Measurements from ENCODE around the gene UBTD1. TPM values are rescaled to one million over a fixed set of nuclear protein-coding genes. Genes with fewer than 3 reads are reported as not detected.

UBTD1 gene
- total RNA-seq, 1 experiment from 2014 or later: 19.0 TPM

DNA sequence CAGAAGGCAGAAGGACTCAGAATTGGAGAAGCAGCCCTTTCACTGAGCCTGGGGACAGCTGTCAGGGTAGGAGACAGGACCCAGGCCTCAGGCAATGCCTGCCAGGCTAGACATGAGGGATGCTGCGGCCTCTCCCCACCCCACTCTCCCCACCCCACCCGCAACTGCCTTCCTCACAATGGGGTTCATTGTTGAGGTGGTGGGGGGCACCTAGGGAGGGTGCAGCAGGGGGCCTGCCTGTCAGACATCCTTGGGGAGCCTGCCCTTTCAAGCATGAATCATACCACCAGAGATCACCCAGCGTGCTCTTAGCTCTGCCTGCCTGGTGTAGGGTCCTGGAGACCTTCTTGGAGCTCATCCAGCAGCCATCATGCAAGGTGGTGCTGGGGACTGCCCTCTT is 90.8 kb downstream of the UBTD1 start, which contains the start of gene C10orf62:
C10orf62 (plus strand) TSS at position 243 of the 400 bp plus-strand sequence. CDS start 177 bp downstream, outside the sequence.
- no peak within 1 kb of the TSS for H2AFZ ChIP-seq (ENCODE audit: low read length)
- H3K4me2 ChIP-seq (ENCODE audit: insufficient read depth, insufficient read length, low read length): no peak within 1 kb of the TSS
- no peak within 1 kb of the TSS for H3K23ac ChIP-seq (ENCODE audit: insufficient read length, low read depth, low read length)
- H3K4me1 ChIP-seq (ENCODE audit: insufficient read depth, low read length): no peaks in the 10 kb centered on the region
- no peak within 1 kb of the TSS; the same call in 1 of the 2 replicates for H3K14ac ChIP-seq (ENCODE audit: insufficient read depth, low read length)
- no peak within 1 kb of the TSS for H3K9ac ChIP-seq (ENCODE audit: extremely low read depth, insufficient read length, low read length)
- peaks cover 0 to 3% of the 10 kb centered on the region in 2 experiments; a peak in 2 of 4 replicates for H3K4me1 Mint-ChIP-seq
- H4K8ac ChIP-seq (replicated peaks; ENCODE audit: insufficient read length, low read depth, low read length): no peak within 1 kb of the TSS
- no peak within 1 kb of the TSS for H3K4ac ChIP-seq (ENCODE audit: low read depth, low read length)
- H3K27ac ChIP-seq (ENCODE audit: insufficient read length, low read depth, low read length): no peak within 1 kb of the TSS
- H2BK12ac ChIP-seq (ENCODE audit: insufficient read length, low read depth, low read length): no peak within 1 kb of the TSS
- no CpG with 5 or more reads among the region's 3 CpGs for WGBS (ENCODE audit: extremely low coverage, insufficient read length, low lambda C conversion rate)
- H3K27me3 Mint-ChIP-seq (ENCODE audit: low read depth): no peaks in the 10 kb centered on the region
- no peaks in the 10 kb centered on the region for H3K23me2 ChIP-seq (ENCODE audit: insufficient read length, low read depth, low read length, poor library complexity, severe bottlenecking)
- H4K91ac ChIP-seq (ENCODE audit: insufficient read length, low read depth, low read length): no peak within 1 kb of the TSS
- H3K18ac ChIP-seq (ENCODE audit: insufficient read length, low read depth, low read length): no peak within 1 kb of the TSS
- H3K79me1 ChIP-seq (ENCODE audit: insufficient read depth, low read depth, low read length, poor library complexity, severe bottlenecking): no peaks in the 10 kb centered on the region
- H4K20me1 ChIP-seq (ENCODE audit: control insufficient read depth, insufficient read depth, insufficient read length): no peaks in the 10 kb centered on the region
- no peak within 1 kb of the TSS for H2AK5ac ChIP-seq (ENCODE audit: insufficient read length, low read length)
- peak within 1 kb of the TSS in 2 of 3 experiments; percentile 52 to 68; a peak in 2 of 7 replicates for H3K27ac Mint-ChIP-seq
- no peak within 1 kb of the TSS for H3K4me3 Mint-ChIP-seq
- DNase-seq: no peak
- no peak within 1 kb of the TSS; the same call in 1 of the 2 replicates for H2BK15ac ChIP-seq (ENCODE audit: low read depth, low read length)
- no peaks in the 10 kb centered on the region for H3K9me3 Mint-ChIP-seq
- H3K56ac ChIP-seq (ENCODE audit: insufficient read length, low read depth, low read length): no peak within 1 kb of the TSS
- no peak for TF ChIP-seq CTCF (conservative IDR thresholded peaks at IDR 0.05)
- H3K36me3 Mint-ChIP-seq (ENCODE audit: insufficient read depth in 1 of 3, low read depth in 3 of 3): no peaks in the 10 kb centered on the region
- no peak within 1 kb of the TSS for H3T11ph ChIP-seq (ENCODE audit: low read length)
- no peaks in the 10 kb centered on the region for H3K27me3 ChIP-seq (ENCODE audit: insufficient read depth, low read length)
- no peak within 1 kb of the TSS for H2BK5ac ChIP-seq (ENCODE audit: insufficient read length, low read length)
- no peaks in the 10 kb centered on the region for H3K9me3 ChIP-seq (ENCODE audit: control insufficient read depth, low read depth, low read length)
- no peak within 1 kb of the TSS for H2BK120ac ChIP-seq (ENCODE audit: low read depth, low read length, poor library complexity, severe bottlenecking)
- H4K5ac ChIP-seq (ENCODE audit: insufficient read length, low read depth, low read length): no peak within 1 kb of the TSS
- no peaks in the 10 kb centered on the region for H3K79me2 ChIP-seq (ENCODE audit: insufficient read depth, low read length)
- no peak within 1 kb of the TSS for H2BK20ac ChIP-seq (ENCODE audit: low read depth, low read length, poor library complexity, severe bottlenecking)
